Measurements from ENCODE around the gene SSBP2.
"Not testable (repeated sequence)": the region's sequence is repeated elsewhere in the genome, so short reads cannot be mapped to it uniquely, and the experiment has no call there.

SSBP2 gene

GRCh38 chr5:81660624-81661023, 90.3 kb downstream of the SSBP2 start:
- not testable (repeated sequence) for DNase-seq (ENCODE audit: low read depth, low spot score)

- no peak for DNase-seq (ENCODE audit: low read depth, low spot score)
These were observed 93.5 kb downstream of the SSBP2 start for GRCh38 chr5:81657386-81657785.

- DNase-seq (ENCODE audit: low read depth, low spot score), result no peak
These were observed 94.1 kb downstream of the SSBP2 start for GRCh38 chr5:81656783-81657182.

DNA sequence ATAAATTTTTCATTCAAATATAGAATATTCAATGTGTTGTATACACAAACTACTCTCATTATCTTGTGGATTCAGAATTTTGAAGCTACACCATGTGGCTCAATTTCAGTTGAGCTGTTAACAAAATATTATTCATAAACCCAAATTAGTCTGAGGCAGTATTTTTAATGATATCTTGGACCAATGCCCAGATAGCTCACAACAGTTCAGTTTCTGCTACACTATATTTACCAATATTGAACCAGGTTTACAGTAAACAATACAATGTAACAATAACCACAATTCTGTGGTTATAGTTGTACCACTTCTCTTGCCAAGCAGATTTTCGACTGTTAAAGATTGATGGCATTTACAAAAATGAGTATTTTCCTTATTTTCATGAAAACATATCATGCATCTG, 99.9 kb downstream of the SSBP2 start:
- DNase-seq (ENCODE audit: low read depth, low spot score), result no peak

DNA sequence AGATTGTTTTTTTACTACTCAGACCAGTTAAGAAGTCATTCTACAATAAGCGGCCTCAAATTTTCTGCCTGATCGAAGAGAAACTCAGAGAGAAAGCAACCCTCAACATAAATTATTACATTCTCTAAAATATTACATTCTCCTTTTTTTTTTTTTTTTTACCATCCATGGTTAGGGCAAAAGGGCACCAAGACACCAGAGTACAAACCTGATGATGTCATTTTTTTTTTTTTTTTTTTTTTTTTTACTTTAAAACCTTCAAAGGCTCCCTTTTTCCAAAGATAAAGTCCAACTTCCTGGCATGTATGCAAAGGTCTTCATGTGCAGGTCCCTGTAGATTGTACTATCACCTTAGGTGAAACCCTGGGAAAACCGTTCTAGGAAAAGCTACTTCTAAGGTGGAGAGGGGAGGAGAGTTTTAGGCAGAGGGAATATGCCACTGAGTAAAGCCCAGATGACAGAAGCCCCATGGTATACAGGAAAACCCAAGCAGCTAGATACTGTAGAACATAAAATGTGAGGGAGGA, 104.4 kb downstream of the SSBP2 start:
- no peak for DNase-seq (ENCODE audit: low read depth, low spot score)

- no peak for DNase-seq (ENCODE audit: low read depth, low spot score)
These were observed 108.7 kb downstream of the SSBP2 start for GRCh38 chr5:81642210-81642609.

DNA sequence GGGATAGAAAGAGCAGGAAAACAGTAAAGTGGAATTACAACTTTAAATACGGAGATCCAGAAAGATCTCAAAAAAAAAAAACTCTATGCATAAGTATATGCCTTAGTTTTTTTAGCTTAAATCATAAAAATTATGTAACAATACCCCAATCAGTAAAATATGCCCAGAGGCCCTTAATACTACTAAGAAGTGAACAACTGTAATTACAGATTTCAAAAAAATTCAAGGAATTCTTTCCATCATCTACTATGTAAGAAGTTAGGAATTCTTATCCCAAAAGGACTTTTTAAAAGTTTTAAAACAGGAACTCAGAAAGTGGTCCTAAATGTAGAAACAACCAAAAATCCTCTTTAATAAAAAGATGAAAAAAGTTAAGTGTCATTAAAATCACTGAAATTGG, 111.3 kb downstream of the SSBP2 start:
- DNase-seq (ENCODE audit: low read depth, low spot score), result no peak

DNA sequence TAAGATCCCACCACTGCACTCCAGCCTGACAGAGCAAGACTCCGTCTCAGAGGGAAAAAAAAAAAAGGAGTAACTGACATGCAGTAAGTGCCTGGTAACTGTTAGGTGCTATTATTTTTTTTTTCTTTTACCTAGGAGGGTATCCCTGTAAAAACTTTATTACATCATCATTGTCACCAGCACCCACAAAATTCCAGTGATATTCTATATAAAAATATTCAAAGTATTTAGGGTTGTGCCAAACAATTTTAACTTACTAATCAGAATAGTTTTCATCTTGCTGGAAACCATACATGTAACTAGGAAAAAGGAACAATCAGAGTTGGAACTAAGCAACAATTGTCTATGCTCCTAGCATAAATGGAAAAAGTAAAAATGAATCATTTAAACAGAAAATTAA, 112.4 kb downstream of the SSBP2 start:
- DNase-seq (ENCODE audit: low read depth, low spot score), result no peak

DNA sequence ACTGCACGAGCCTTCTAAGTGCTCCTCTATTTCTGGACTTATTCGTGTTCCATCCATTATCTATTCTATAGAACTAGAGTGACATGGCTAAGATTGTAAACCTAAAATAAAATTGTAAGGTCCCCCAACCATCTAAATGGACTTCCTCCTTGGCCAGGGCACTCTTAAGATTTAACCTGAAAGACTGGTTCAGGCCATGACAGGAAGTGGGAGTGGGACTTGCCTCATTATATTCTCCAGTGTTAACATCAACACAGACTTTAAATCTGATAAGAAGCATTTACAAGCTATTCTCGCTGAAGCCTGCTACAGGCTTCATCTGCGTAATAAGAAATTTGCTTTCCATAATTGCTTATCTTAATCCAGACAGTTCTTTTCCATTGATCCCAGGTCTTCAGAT, 117.0 kb downstream of the SSBP2 start:
- no peak for DNase-seq (ENCODE audit: low read depth, low spot score)

DNA sequence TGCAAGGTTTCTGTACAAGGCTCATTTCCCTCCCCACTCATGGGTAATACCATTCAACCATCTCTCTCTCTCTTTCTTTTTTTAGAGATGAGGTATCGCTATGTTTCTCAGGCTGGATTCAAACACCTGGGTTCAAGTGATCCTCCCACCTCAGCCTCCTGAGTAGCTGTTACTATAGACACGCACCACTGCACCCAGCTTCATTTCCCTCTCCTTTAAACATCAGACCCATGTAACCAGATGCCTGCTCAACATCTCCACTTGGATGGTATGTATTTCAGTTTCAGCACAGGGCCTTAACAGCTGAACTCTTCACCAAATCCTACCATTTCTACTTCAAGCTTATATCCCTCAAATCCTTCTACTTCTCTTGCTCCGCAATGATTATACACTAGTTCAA, 117.4 kb downstream of the SSBP2 start:
- DNase-seq (ENCODE audit: low read depth, low spot score), result no peak

GRCh38 chr5:81632679-81633078, 118.2 kb downstream of the SSBP2 start:
- no peak for DNase-seq (ENCODE audit: low read depth, low spot score)

- DNase-seq (ENCODE audit: low read depth, low spot score), result no peak
These were observed 119.3 kb downstream of the SSBP2 start for GRCh38 chr5:81631621-81632020.

DNA sequence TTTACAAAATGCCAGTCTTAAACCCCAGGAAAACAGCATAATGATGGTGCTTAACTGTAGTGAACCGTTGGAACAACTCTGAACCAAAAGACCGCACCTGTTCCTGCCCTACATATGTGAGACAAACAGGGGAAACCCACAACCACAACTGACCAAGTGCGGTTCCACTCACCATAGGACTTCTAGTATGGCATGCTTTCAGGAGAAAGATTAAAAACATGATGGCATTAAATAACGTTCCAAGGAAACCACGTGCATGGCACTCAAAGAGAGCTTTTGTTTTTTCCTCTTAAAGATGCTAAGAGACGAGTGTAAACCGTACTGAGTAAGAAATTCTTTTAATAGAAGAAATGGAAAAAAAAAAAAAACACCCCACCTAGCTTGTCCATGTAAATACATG, 119.8 kb downstream of the SSBP2 start:
- no peak for DNase-seq (ENCODE audit: low read depth, low spot score)

GRCh38 chr5:81630684-81631083, 120.2 kb downstream of the SSBP2 start:
- no peak for DNase-seq (ENCODE audit: low read depth, low spot score)

DNA sequence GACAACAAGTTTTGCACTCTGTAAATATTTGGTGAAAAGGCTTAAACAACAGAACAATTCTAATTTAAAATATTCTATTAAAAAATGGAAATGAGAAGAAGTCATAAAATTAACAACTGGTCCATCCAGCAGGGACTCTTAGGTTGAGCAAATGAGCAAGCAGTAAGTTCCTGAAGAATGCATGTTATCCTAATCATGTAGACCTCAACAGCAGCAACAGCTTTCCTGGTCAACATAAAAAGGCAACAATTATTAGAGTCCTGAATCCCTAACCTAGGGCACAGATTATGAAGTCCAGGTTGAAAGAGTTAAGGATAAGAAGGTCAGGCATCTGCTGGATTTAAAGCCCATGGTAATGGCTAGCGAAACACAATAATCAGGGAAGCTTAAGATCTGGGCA, 120.9 kb downstream of the SSBP2 start:
- DNase-seq (ENCODE audit: low read depth, low spot score), result no peak

DNA sequence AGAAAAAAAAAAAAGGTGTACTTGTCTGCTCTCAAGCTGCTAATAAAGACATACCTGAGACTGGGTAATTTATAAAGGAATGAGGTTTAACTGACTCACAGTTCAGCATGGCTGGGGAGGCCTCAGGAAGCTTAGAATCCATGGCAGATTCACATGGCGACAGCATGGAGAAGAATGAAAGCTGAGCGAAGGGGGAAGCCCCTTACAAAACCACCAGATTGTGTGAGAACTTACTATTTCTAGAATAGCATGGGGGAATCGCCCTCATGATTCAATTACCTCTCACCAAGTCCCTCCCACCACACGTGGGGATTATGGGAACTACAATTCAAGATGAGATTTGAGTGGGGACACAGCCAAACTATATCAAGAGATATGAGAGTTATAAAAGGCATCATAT, 122.8 kb downstream of the SSBP2 start:
- DNase-seq (ENCODE audit: low read depth, low spot score), result not testable (repeated sequence)

DNA sequence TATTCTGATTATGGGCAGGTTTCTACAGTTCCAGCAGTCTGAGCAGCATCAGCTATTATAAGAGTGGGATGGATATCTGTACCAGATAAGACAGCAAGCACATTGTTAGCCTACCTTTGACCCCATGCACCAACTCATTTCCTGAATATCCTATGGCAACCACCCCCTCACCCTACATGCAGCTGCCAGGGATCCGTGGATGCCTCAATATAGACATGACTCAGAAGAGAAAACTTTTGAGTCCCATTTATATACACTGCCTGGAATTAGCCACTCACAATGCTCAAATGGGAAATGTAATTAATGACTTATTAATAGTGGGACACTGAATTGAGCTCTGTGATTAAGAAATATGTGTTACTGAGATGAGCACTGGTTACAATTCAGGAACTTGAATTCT, 124.4 kb downstream of the SSBP2 start:
- DNase-seq (ENCODE audit: low read depth, low spot score), result peak; percentile 13

- no peak for DNase-seq (ENCODE audit: low read depth, low spot score)
These were observed 141.0 kb downstream of the SSBP2 start for GRCh38 chr5:81609810-81610375.

- no peak for DNase-seq (ENCODE audit: low read depth, low spot score)
These were observed 141.9 kb downstream of the SSBP2 start for GRCh38 chr5:81608976-81609375.

DNA sequence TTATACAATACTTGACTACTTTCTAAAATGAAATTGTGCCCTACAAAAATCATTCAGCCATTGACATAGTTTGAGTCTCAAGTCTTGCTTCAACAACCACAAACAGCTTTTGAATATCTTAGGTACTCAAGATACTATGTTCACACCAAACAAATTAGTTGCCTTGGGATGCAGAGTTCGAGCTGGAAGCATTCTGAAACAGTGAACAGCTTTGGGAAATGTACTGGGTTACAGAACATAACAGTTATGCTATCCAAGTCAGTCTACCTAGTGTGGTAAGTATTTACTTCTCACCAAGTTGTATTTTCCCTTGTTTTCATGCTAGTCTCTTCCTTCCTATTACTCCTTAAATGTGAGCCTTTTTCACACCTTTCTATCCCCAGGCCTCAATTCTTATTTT, 143.2 kb downstream of the SSBP2 start:
- no peak for DNase-seq (ENCODE audit: low read depth, low spot score)

- DNase-seq (ENCODE audit: low read depth, low spot score), result no peak
These were observed 144.7 kb downstream of the SSBP2 start for GRCh38 chr5:81606150-81606549.

DNA sequence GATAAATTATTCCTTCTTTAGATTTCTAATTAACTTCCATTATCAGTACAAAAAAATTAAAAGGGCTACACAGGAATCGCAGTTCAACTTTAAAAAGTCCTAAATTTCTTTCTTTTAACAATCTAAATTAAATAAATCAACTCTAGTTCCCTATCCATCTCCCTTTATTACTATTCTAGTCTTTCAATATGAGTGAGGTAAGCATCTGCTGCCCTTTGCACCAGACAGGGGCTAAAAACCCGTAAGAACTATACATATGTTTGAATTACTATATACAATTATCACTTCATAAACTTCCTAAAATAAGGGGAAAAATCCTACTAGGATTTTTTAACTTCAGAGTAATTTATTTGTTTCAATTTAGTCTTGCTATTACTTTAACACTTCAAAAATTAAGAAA, 145.6 kb downstream of the SSBP2 start:
- DNase-seq (ENCODE audit: low read depth, low spot score), result no peak

- DNase-seq (ENCODE audit: low read depth, low spot score), result no peak
These were observed 146.7 kb downstream of the SSBP2 start for GRCh38 chr5:81604193-81604592.

DNA sequence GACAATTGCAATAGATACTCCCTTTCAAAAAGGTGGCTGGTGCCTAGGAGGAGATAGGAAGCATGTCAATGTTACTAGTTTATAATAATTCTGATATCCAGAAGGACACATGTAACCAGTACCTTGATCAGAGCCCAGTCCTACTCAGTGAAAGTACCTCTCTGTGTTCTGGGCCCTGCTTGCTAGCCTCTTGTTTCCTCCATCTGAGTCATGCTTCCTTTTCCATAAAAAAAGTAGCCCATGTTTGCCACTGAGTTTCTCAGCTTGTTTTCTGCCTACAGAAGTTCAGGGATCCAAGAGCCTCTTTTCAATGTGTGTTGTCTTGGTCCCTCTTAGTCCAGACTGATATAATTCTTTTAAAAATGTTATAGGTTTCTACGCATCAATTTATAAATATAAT, 149.0 kb downstream of the SSBP2 start:
- no peak for DNase-seq (ENCODE audit: low read depth, low spot score)

Data from brain pericyte (primary cell).